OCI-LY1 (cell line): ENCODE data around the gene FNDC7.

ENCODE experiments used
- CTCF ChIP-seq: fragments of 200-600 bp; sonication (generic), shearing (Covaris generic); IDR thresholded peaks from 2 replicates; pipeline ENCODE4 v1.5.1; 2017; ENCODE audit warnings: mild to moderate bottlenecking, antibody characterized with exemption, low read length, moderate library complexity, mixed read lengths
- EZH2 ChIP-seq: fragments of 200-600 bp; sonication (generic), shearing (Covaris generic); IDR thresholded peaks from 2 replicates; pipeline ENCODE4 v1.8.0; 2017; ENCODE audit warnings: borderline replicate concordance, mixed run types, mild to moderate bottlenecking, antibody characterized with exemption, low read length, moderate library complexity, mixed read lengths

GRCh38 chr1:108663074-108663473 is 49.6 kb upstream of the FNDC7 start:
- TF ChIP-seq CTCF (no peak), EZH2 (no peak)
